ENCODE data around the gene GCLC.

- TF ChIP-seq CTCF (IDR thresholded peaks at IDR 0.05) (no peak), POLR2AphosphoS5 (IDR thresholded peaks at IDR 0.05) (no peak)
Observed at GRCh38 chr6:53585208-53585900, 40.5 kb upstream of the GCLC start.

Data from upper lobe of left lung (tissue), 4 donors.